Spleen (tissue), 11 donors: ENCODE data around the gene ECM1. TPM values are rescaled to one million over a fixed set of nuclear protein-coding genes. Genes with fewer than 3 reads are reported as not detected.

Source experiments
- DNase-seq: peaks from one replicate; pipeline ENCODE4 v3.0.0-alpha.2; 2020
- H3K27ac ChIP-seq, 8 donors: fragments of 200-600 bp; sonication (generic) in 7 of 8; 1 replicate in 4 of 8; 2 replicates in 4 of 8; pipeline versions ENCODE4 v1.5.0 to v1.8.0; 2016 to 2021; ENCODE audit warnings: inconsistent platforms in 4 of 8, mild to moderate bottlenecking in 4 of 8, moderate library complexity in 1 of 8
- H3K27me3 ChIP-seq, 7 donors: fragments of 200-600 bp; sonication (generic) in 6 of 7; replicated peaks in 1 of 7; 1 replicate in 4 of 7; 2 replicates in 3 of 7; pipeline versions ENCODE4 v1.5.0 to v1.8.0; 2016 to 2021; ENCODE audit warnings: inconsistent platforms in 3 of 7, mild to moderate bottlenecking in 1 of 7
- H3K36me3 ChIP-seq, 6 donors: fragments of 200-600 bp; sonication (generic) in 5 of 6; 1 replicate in 4 of 6; 2 replicates in 2 of 6; pipeline versions ENCODE4 v1.5.0 to v1.8.0; 2016 to 2021; ENCODE audit warnings: inconsistent platforms in 2 of 6
- H3K4me1 ChIP-seq, 6 donors: fragments of 200-600 bp; sonication (generic) in 5 of 6; 1 replicate in 3 of 6; 2 replicates in 3 of 6; pipeline versions ENCODE4 v1.5.0 to v1.8.0; 2016 to 2021; ENCODE audit warnings: inconsistent platforms in 3 of 6
- H3K4me3 ChIP-seq, 8 donors: fragments of 200-600 bp; sonication (generic) in 7 of 8; 1 replicate in 4 of 8; 2 replicates in 4 of 8; pipeline versions ENCODE4 v1.5.0 to v1.8.0; 2016 to 2021; ENCODE audit warnings: inconsistent platforms in 4 of 8, mild to moderate bottlenecking in 4 of 8, moderate library complexity in 2 of 8
- H3K9me3 ChIP-seq, 8 donors: fragments of 200-600 bp; sonication (generic) in 7 of 8; 1 replicate in 4 of 8; 2 replicates in 4 of 8; pipeline versions ENCODE4 v1.5.0 to v1.8.0; 2016 to 2021; ENCODE audit warnings: inconsistent platforms in 4 of 8
- CTCF ChIP-seq, 11 experiments: fragments of 200-600 bp in 7 of 11; fragments of 450-650 bp in 4 of 11; sonication (generic) in 4 of 11; IDR thresholded peaks in 8 of 11; conservative IDR thresholded peaks in 3 of 11; 1 replicate in 7 of 11; 2 replicates in 4 of 11; pipeline versions ENCODE4 v1.4.0 to v1.8.0; 2016 to 2021; ENCODE audit warnings: antibody characterized with exemption in 11 of 11, inconsistent platforms in 4 of 11, mild to moderate bottlenecking in 1 of 11
- POLR2A ChIP-seq, 3 donors: fragments of 450-650 bp; IDR thresholded peaks; one replicate each; pipeline ENCODE4 v1.5.1; 2017; ENCODE audit warnings: antibody characterized with exemption in 3 of 3, mild to moderate bottlenecking in 1 of 3
- POLR2AphosphoS5 ChIP-seq, 3 donors: sonication (generic); formaldehyde crosslinking; IDR thresholded peaks; one replicate each; pipeline ENCODE4 v1.5.1; 2017; ENCODE audit warnings: antibody characterized with exemption in 3 of 3
- WGBS, 5 donors: extraction: QIAGEN DNeasy Blood & Tissue Kit in 3 of 5; methylation state at CpG; one replicate each; pipeline versions ENCODE4 v1.1.5 to v1.1.7; 2013 to 2018; 5-methylcytosine and 5-hydroxymethylcytosine counted together
- intact Hi-C: fragments of 100-400 bp; cut with DNase I; formaldehyde crosslinking; loops from one replicate; pipeline ENCODE4 v1.15.0; 2023; ENCODE audit warnings: low total_unique reads
- polyA plus RNA-seq, 3 donors: library from polyadenylated mRNA; stranded (reverse); fragments of 200-250 nt; gene quantifications; one replicate each; pipeline ENCODE4 v1.2.1, GENCODE V29; 2013
- total RNA-seq, 7 donors: library from RNA; depleted of rRNA in 3 of 7; stranded (reverse); fragments of >200 nt in 3 of 7; fragmentation: NEBNext Ultra II Directional in 4 of 7; extraction: Animal tissue kit (Norgen Biotek cat#: 25700) in 4 of 7; gene quantifications; one replicate each; pipeline versions ENCODE4 v1.1.0 to v1.2.1, GENCODE V29; 2016 to 2021
- donor health status: healthy with polysubstance abuse.
- donor health status: DM: no; HTN: no; CAD: no; lungs with moderate emphysema.
- donor health status: DM: no; HTN: no; CAD: no.
- donor health status: Bipolar disorder and iron deficiency.
- donor health status: healthy.
- donor health status: DM: no; HTN: no; CAD: no.
- donor health status: DM: yes; HTN: yes; CAD: no.

Gene ECM1
- total and polyA plus RNA-seq, 10 donors = 2.7 to 16.5 (median 9.9) TPM

GRCh38 chr1:150555198-150555970 lies 47.5 kb downstream of the ECM1 start:
- WGBS, 5 donors = 85 to 92% (median 90%) methylated on average over 15 to 19 of the region's 19 CpGs
- peaks cover 30 to 90% (median 66%) of the 10 kb centered on the region in 6 donors for H3K4me1 ChIP-seq
- intact Hi-C loops = no loop called here

GRCh38 chr1:150555971-150556865 lies 48.3 kb downstream of the ECM1 start:
- Histone ChIP-seq H3K36me3 (peaks cover 0 to 43% (median 0%) of the 10 kb centered on the region in 6 donors), H3K9me3 (no peaks in the 10 kb centered on the region), H3K4me3 (no peak overlapping the region), H3K27ac (peak overlapping the region in 1 of 8 donors; percentile 13), H3K27me3 (no peaks in the 10 kb centered on the region), H3K4me1 (peaks cover 29 to 90% (median 64%) of the 10 kb centered on the region in 6 donors)
- TF ChIP-seq POLR2AphosphoS5 (IDR thresholded peaks at IDR 0.05) (peak in 2 of 3 donors; percentile 7 to 38), POLR2A (IDR thresholded peaks at IDR 0.05) (no peak)
- DNase-seq = peak; percentile 68
- intact Hi-C loops = no loop called here
- 81 to 89% (median 82%) methylated on average over 18 to 26 of the region's 26 CpGs for WGBS, 5 donors

More at GRCh38 chr1:150555198-150555970, 47.5 kb downstream of the ECM1 start:
- TF ChIP-seq POLR2AphosphoS5 (IDR thresholded peaks at IDR 0.05) (peak in 1 of 3 donors; percentile 60), CTCF (IDR thresholded peaks at IDR 0.05 in 8 of 11, conservative IDR thresholded peaks at IDR 0.05 in 3 of 11) (no peak)
- peaks cover 0 to 43% (median 0%) of the 10 kb centered on the region in 6 donors for H3K36me3 ChIP-seq
- H3K27me3 ChIP-seq = peaks cover 0 to 4% (median 0%) of the 10 kb centered on the region in 7 donors
- H3K4me3 ChIP-seq = no peak overlapping the region
- H3K9me3 ChIP-seq = no peaks in the 10 kb centered on the region
- peak; percentile 63 for DNase-seq
- no peak overlapping the region for H3K27ac ChIP-seq

- H3K9me3 ChIP-seq = no peaks in the 10 kb centered on the region
- peak; percentile 72 for DNase-seq
- 92 to 99% (median 93%) methylated on average over 9 to 26 of the region's 26 CpGs for WGBS, 5 donors
- no peak overlapping the region for H3K4me3 ChIP-seq
- no peaks in the 10 kb centered on the region for H3K27me3 ChIP-seq
- TF ChIP-seq CTCF (IDR thresholded peaks at IDR 0.05 in 8 of 11, conservative IDR thresholded peaks at IDR 0.05 in 3 of 11) (no peak), POLR2AphosphoS5 (IDR thresholded peaks at IDR 0.05) (peak in 1 of 3 donors; percentile 39)
- intact Hi-C loops = no loop called here
- peaks cover 0 to 43% (median 0%) of the 10 kb centered on the region in 6 donors for H3K36me3 ChIP-seq
- H3K4me1 ChIP-seq = peaks cover 20 to 90% (median 60%) of the 10 kb centered on the region in 6 donors
- H3K27ac ChIP-seq = no peak overlapping the region
These were observed 49.2 kb downstream of the ECM1 start for GRCh38 chr1:150557065-150557600.

GRCh38 chr1:150557813-150558212 lies 49.9 kb downstream of the ECM1 start:
- DNase-seq = peak; percentile 75
- H3K4me3 ChIP-seq = peak overlapping the region in 2 of 8 donors; percentile 8 to 78
- no peaks in the 10 kb centered on the region for H3K9me3 ChIP-seq
- peak overlapping the region in 3 of 8 donors; percentile 99 to 100 (median 100) for H3K27ac ChIP-seq
- intact Hi-C loops = no loop called here
- WGBS, 5 donors = 81 to 92% (median 86%) methylated on average over 11 to 15 of the region's 15 CpGs
- TF ChIP-seq POLR2A (IDR thresholded peaks at IDR 0.05) = no peak
- no peak for TF ChIP-seq CTCF (IDR thresholded peaks at IDR 0.05 in 8 of 11, conservative IDR thresholded peaks at IDR 0.05 in 3 of 11)
- TF ChIP-seq POLR2AphosphoS5 (IDR thresholded peaks at IDR 0.05) = peak in 2 of 3 donors; percentile 2 to 55
- peaks cover 0 to 43% (median 0%) of the 10 kb centered on the region in 6 donors for H3K36me3 ChIP-seq
- no peaks in the 10 kb centered on the region for H3K27me3 ChIP-seq
- peaks cover 18 to 90% (median 60%) of the 10 kb centered on the region in 6 donors for H3K4me1 ChIP-seq
